Stimulated activated naive CD4-positive, alpha-beta T cell treated with Interleukin-2 at 50 U/mL for 16 hours (primary cell): ENCODE results near the gene KRT28.
A peak's percentile ranks its signal among the peaks of the same experiment; 100 is the strongest.
"Not testable (repeated sequence)": the region's sequence is repeated elsewhere in the genome, so short reads cannot be mapped to it uniquely, and the experiment has no call there.

Experiments
- DNase-seq: peaks from one replicate; lab custom pipeline; 2025; lab: John Stamatoyannopoulos, UW

Gene KRT28

DNA sequence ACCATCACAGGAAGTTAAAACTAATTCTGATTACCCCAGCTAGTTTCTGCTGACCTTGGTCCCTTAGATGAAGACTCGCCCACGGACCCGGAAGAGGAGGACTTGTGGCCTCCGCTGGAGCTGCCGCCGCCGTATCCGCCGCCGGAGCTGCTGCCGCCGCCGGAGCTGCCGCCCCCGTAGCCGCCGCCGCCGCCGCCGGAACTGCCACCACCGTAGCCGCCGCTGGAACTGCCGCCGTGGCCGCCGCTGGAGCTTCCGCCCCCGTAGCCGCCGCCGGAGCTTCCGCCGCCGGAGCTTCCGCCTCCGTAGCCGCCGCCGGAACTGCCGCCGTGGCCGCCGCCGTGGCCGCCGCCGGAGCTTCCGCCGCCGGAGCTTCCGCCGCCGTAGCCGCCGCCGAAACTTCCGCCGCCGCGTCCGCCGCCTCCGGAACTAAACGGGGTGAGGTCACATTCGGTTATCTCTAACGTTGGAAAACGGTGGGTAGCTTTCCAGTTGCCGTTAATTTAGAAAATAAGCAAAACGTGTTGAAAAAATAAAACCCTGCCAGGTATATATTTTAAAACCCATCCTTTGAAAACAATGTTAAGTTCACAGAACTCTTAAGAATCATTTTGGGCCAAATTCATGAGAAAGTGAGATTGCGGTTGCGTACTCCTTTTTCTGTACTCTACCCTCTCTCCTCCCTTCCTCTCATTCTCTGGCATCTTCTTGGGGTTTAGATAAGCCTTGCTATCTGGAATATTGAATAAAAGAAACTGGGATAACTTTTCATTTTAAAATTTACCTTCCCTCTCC lies 19.2 kb upstream of the KRT28 start:
- DNase-seq, result peak; percentile 89

DNA sequence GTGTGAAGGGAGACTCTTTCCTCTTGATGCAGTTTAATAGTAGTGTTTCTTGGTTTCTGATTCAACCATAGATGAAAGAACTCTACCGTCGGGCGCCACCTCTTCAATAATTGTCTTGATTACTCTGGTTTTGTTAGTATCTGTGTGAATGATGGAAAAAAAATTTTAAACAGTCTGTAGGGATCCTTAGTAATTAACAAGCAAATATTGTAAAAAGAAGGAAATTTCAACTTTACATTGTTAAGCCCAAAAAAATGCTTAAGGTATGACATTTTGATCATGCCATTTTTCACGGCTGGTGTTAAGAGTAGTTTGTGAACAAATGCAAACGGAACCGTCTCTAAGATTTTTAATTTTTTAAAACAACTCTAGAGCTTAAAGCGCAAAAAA lies 18.6 kb upstream of the KRT28 start:
- no peak for DNase-seq

DNA sequence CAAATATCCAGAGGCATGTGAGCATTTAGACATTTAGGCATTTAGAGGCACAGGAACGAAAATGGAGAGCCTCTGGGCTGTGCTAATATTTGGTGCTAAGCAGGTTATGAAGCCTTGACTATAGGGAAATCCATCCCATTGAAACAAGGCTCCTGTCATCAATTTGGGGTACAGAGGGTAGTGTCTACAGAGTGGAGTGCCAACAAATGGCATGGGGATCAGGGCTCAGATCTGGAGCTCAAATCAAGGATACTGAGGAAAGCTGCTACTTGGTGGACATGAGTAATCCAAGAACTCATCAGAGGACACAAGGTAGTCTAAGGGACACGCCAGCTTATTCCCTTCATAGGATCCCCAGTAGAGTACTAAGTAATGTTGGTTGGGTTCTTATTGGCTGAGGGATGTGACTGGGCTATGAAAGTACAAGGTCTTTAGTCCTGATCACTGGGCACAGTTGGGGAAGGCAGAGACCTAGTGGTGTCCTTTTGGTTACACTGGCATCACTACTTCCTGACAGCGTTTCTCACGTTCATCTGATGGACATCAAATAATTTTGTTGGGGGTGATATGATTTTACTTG lies 17.4 kb upstream of the KRT28 start:
- DNase-seq, result no peak

DNA sequence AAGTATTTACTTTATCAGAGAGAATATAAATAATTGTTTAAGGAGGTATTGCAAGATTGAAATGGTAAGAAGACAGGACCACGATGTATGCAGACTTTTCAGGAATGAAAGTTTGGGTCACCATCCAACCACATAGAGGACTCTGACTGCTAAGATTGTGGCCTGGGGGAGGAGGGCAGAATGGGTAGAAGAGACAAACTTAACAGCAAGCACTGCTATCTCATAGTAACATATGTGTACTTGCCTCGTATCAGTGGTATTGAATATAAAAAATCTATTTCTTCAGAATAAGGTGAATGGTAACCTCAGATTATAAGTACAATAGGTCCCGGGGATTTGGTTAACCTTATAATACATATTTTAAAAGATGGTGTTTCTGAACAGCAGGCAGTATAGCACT lies 16.8 kb upstream of the KRT28 start:
- DNase-seq, result no peak

DNA sequence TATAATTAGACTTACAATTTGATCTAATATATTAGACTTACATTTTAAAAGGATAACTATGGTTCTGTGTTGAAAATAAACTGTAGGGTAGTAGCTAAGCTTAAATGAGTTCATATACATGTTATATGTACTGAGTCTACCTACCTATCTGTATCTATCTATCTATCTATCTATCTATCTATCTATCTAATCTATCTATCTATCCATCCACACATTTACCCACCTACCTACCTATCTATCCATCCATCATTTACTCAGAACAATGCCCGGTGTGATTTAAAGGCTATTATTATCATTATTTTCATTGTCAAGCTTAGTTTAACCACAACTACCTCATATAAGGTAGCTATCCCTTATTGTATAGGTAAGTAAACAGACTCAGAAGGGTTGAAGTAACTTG lies 15.6 kb upstream of the KRT28 start:
- no peak for DNase-seq

DNA sequence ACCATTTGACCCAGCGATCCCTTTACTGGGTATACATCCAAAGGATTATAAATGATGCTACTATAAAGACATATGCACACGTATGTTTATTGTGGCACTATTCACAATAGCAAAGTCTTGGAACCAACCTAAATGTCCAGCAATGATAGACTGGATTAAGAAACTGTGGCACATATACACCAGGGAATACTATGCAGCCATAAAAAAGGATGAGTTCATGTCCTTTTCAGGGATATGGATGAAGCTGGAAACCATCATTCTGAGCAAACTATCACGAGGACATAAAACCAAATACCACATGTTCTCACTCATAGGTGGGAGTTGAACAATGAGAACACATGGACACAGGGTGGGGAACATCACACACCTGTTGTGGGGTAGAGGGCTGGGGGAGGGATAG lies 14.9 kb upstream of the KRT28 start:
- not testable (repeated sequence) for DNase-seq

DNA sequence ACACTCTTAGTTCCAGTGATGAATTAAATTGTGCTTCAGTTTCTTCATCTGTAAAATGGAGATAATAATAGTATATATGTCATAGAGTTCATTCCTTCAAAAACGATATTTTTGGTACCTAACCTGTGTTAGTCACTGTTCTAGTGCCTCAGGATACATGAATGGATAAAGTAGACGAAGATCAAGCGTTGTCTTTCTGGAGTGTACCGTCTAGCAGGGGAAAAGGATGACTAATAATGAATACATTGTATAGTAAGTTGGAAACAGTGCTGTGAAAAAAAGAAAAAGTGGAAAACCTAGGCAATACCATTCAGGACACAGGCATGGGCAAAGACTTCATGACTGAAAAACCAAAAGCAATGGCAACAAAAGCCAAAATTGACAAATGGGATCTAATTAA lies 14.0 kb upstream of the KRT28 start:
- DNase-seq, result no peak

DNA sequence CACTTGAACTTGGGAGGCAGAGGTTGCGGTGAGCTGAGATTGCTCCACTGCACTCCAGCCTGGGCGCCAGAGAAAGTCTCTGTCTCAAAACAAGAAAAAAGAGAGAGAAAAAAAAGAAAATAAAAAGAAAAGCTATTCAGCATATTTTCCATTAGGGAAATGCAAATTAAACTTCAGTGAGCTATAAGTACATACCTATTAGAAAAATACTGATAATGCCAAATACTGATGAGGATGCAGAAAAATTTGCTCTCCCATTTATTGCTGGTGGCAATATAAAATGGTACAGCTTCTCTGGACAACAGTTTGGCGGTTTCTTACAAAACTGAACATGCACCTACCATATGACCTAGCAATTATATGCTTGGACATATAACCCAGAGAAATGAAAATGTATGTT lies 12.9 kb upstream of the KRT28 start:
- DNase-seq, result no peak

DNA sequence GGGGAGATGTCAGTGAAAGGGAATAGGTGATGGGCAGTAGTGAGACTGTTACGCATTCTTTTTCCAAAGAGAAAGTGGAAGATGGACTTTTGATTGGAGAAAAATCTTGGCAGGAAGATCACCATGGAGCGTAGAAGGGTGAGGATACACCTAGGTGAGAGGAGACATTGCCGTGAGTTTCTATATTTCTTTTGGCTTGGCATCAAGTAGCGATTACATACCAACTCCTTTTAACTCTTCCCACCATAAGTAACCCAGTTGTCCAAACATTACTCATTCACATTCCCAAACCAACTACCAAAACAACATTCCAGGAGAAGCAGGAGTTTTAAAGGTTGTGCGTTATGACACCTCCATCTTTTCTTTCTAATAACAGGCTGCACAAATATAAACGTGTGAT lies 10.7 kb upstream of the KRT28 start:
- DNase-seq, result no peak

DNA sequence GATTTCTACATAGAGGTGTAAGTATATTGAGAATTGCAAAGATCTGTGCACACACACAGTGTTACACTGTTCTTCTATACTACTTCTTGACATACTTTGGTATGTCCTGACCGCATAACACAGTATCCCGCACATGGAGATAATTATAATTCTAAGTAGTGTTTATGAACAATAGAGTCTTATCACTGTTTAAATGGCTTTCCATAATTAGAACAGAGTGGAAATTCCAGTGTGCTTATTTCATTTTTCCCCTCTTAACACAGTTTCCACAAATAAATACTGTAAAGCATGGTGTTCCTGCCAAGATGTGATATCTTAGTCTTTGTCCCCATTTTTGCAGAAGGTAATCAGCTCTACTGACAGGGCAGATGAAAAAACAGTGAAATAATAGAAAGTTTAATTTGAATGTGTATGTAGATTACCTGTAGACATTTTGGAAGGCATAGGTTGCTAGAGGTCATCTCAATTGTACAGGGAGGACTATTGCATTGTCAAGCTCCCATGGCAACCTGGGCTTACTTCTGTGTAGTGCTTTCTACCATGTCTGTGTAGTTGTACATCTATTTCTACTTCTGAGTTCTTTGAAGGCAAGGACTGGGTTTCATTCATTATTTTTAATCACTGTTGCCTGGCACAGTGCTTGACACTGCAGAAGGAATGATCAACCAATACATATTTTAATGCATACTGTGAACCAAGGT lies 10.1 kb upstream of the KRT28 start:
- no peak for DNase-seq

DNA sequence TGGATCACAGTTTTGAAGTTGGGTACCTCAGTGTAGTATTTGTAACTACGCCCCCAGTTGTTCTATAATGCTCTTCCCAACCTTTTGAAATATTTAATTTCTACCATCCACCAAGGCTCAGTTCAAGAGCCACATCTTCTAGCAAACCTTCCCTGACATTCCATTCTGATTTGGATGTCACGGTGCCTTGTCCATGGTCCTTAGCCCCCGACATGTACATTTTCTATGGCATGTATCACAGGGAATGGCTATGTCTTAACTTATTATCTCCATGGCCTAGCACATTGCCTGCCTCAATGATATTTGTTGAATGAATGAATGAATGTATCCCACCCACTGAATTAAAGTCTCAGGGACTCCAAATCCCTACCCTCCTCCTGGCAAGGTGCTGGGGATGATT lies 6.4 kb upstream of the KRT28 start:
- DNase-seq, result no peak

DNA sequence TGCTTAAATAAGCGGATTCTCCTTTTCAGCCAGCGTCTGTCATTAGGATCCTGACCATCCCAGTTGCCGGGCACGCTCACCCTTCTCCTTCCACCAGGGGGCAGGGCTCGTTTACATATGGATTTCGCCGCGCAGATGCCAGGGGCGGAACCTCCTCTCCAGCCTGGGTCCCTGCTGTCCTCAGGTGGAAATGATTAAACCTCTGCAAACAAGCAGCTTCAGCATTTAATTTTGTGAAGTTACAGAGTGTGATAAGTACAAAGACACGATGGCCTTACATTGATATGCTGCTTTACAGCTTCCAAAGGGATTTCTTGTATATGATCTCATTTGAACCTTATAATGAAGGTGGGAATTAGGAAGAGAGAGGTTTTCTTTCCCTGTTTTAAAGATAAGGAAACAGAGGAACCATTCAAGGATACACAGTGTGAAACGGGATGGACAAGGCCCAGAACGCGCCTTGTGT lies 3.9 kb upstream of the KRT28 start:
- peak; percentile 67 for DNase-seq

DNA sequence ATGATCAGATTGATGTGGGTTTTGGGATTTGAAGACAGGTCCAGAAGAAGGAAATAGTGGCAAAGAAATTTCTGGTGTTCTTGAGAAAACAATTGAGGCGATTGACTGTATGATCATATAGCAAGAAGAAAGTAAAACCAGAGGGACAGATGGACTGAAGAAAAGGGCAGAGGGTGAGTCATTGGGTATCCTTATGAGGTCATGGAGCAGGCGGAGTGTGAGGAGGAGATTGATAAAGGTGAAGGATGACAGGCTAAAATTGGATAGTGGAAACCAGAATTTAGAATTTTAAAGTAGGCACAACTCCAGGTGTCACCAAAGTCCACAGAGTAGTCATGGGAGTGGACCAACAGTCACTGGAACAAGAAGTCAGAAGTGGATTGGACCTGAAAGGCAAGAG lies 1.4 kb upstream of the KRT28 start:
- no peak for DNase-seq

DNA sequence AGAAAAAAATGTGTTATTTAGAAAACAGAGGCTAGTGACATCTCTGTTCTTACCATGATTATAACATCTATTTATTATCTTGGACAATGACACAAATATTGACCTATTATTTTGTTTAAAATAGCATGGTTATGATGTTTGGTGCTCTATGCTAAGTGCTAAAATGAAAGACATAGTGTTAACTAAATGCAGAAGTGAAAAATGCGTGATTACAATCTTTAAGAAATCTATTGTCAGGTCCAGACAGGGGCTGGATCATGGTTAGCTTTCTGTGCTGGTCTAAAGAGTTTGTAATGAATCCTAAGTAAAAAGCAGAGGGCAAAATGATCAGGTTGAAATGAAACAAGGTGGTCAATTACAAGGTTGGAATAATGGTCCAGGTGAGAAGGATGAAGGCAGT lies 622 bp upstream of the KRT28 start:
- DNase-seq, result no peak

DNA sequence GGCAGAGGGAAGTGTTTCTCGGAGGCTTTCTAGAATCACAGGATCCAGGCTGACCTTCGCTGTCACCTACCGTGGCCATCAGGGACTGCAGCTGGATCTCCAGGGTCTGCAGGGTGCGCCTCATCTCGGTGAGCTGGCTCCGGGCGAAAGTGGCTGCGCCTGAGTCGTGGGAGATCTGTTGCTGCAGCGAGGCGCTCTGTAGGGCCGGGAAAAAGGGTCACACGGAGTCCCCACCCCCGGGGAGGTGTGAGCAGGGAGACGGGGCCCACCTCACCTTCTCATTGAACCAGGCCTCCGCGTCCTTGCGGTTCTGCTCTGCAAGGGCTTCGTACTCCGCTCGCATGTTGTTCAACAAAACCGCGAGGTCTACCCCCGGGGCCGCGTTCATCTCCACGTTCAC lies 2.9 kb downstream of the KRT28 start:
- no peak for DNase-seq

DNA sequence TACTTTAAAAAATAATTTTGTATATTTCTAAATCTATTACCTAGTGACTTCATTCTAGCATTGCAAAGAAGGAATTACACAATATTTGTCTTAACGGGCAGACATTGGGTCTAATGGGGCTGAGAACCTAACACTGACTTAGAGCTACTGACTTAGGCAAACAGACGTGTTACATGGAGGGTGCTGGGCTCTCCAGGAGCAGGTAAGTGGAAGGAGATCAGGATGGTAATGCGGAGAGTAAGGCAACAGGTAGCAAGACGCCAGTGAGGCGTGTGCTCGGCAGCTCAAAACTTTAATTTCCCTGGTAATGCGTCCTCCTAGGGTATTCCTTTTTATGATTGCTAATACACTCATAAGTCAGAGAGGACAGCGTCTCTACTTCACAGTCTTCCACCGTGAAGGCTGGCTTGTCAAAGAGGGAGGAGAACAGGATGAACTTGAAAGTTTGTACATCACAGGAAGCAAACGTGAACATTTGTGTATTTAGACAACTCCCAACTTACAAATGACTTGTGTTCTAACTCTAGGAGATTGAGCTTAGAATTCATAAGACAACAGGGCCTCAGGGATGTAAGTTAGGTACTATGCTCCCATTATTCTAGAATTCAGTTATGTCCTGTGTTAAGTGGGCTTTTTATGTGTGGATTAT lies 4.6 kb downstream of the KRT28 start:
- DNase-seq, result no peak

DNA sequence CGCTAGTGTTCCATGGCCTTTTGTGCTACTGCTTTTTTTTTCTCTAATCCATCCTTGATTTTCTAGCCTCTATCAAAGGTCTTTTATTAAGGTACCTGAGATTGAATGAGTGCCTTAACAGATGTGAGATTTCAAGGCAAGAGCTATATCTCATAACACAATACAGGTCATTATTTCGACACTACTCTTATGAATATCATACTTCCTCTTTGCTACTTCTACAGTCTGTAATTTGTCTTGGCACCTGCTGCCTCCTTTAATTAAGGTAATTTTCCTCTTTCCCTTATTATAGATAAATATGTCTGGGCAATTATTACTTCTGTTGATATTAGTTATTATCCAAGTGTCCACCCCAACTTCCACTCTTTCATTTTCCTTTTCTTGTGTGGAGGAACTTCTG lies 5.3 kb downstream of the KRT28 start:
- DNase-seq, result no peak

DNA sequence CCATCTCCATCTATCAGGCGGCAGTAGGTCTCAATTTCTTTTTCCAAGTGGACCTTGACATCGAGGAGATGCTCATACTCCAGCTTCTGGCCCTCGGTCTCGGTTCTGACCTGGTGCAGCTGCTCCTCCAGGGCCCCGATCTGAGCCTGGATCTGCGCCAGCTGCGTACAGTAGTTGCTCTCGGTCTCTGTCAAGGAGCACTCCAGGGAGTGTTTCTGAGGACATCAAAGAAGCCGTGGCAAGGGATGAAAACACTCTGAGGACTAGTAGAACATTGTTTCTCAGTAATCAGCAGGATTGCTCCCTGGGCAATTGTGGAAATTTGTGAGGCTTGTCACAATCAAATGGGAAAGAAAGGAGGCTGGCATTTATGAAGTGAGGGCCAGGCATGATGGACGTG lies 5.9 kb downstream of the KRT28 start:
- DNase-seq, result no peak

DNA sequence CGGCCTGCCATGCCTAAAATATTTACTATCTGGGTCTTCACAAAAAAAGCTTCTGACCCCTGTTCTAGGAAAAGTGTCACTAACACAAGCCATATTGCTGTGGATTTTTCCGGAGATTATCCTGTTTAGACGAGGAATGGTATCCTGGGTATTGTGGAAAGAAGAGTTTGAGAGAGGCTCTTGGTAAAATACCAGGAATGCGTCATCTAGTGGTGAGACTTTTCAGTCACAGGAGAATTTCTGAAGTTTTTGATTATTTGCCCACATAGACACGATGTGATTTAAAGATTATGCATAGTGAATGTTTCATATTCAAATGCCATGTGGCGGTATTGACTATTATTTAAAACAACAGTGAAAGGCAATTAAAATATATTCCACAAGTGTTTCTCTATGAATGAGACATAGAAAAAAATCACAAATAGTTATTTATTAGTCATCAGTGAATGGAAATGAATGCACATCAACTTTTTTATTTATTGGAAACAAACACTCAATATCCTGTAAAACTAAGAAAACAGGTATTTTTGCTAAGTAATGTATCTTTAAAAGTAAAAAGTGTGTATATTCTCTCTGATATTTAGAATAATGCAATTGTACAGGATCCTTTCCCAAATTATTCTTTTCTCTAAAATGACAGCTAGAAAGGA lies 7.8 kb downstream of the KRT28 start:
- no peak for DNase-seq

DNA sequence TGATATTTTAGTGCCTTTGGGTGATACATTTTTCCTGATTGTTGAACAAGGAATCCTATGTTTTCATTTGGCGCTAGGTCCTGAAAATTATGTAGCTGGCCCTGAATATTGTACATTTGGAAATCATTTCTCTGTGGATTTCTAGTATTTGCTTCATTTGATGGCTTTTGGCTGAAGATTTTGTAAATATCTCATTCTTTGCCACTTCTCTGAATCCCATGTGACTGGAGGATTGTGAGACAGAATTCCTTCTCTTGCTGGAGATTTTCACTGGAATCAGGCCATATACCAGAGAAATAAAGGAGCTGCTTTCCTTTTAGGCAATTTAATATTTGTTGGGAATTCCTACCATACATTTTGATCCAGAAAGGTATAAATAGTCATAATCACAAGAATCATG lies 8.6 kb downstream of the KRT28 start:
- DNase-seq, result no peak

DNA sequence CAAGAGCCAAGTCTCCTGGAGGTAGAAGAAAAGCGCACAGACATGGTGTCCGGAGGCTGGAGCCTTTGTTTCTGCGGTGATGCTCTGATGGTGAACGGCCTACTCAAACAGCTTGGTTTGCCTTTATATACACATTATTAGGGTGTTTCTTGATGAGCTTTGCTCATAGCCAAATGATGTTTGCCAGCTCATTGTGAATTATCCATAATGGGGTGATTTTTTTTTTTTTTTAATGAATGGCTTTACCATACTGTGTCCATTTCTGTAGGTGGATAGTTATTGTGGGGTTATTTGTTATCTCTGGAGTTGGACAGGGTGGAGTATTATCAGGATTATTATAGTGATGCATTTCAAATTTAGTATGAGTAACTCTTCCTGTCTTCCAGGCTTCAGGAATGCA lies 17.3 kb downstream of the KRT28 start, which contains the start of gene KRT27:
KRT27 (minus strand) TSS at position 101 of the 400 bp plus-strand sequence; CDS start at position 44, 57 bp downstream.
- no peak for DNase-seq
